Measurements from ENCODE around the gene MLXIP.

The MLXIP gene

GRCh38 chr12:122126713-122127597, 48.4 kb downstream of the MLXIP start:
- no peak for DNase-seq (ENCODE audit: low spot score)

GRCh38 chr12:122127839-122128238, 49.3 kb downstream of the MLXIP start:
- no peak for DNase-seq (ENCODE audit: low spot score)

- DNase-seq (ENCODE audit: low spot score): no peak
These were observed 49.9 kb downstream of the MLXIP start for GRCh38 chr12:122128481-122128880.

- no peak for DNase-seq (ENCODE audit: low spot score)
These were observed 50.6 kb downstream of the MLXIP start for GRCh38 chr12:122129131-122129530.

- no peak for DNase-seq (ENCODE audit: low spot score)
These were observed 51.6 kb downstream of the MLXIP start for GRCh38 chr12:122130150-122130549.

- DNase-seq (ENCODE audit: low spot score): no peak
These were observed 54.8 kb downstream of the MLXIP start for GRCh38 chr12:122133192-122133950.

GRCh38 chr12:122135437-122136031, 57.0 kb downstream of the MLXIP start:
- no peak for DNase-seq (ENCODE audit: low spot score)

- DNase-seq (ENCODE audit: low spot score): no peak
These were observed 58.7 kb downstream of the MLXIP start for GRCh38 chr12:122137229-122137628.

- DNase-seq (ENCODE audit: low spot score): no peak
These were observed 59.1 kb downstream of the MLXIP start for GRCh38 chr12:122137681-122138080.

- DNase-seq (ENCODE audit: low spot score): no peak
These were observed 59.6 kb downstream of the MLXIP start for GRCh38 chr12:122138181-122138580.

GRCh38 chr12:122138616-122139015, 60.1 kb downstream of the MLXIP start:
- no peak for DNase-seq (ENCODE audit: low spot score)

- no peak for DNase-seq (ENCODE audit: low spot score)
These were observed 60.7 kb downstream of the MLXIP start for GRCh38 chr12:122139266-122139665.

- no peak for DNase-seq (ENCODE audit: low spot score)
These were observed 61.4 kb downstream of the MLXIP start for GRCh38 chr12:122139941-122140340.

GRCh38 chr12:122140467-122141257, 62.1 kb downstream of the MLXIP start:
- DNase-seq (ENCODE audit: low spot score): no peak

GRCh38 chr12:122141911-122142725, 63.6 kb downstream of the MLXIP start:
- DNase-seq (ENCODE audit: low spot score): no peak

- no peak for DNase-seq (ENCODE audit: low spot score)
These were observed 64.3 kb downstream of the MLXIP start for GRCh38 chr12:122142857-122143256.

GRCh38 chr12:122144885-122145284, 66.3 kb downstream of the MLXIP start:
- no peak for DNase-seq (ENCODE audit: low spot score)

- no peak for DNase-seq (ENCODE audit: low spot score)
These were observed 67.2 kb downstream of the MLXIP start for GRCh38 chr12:122145505-122146330.

- DNase-seq (ENCODE audit: low spot score): no peak
These were observed 69.1 kb downstream of the MLXIP start for GRCh38 chr12:122147514-122148290.

All from AG20443 (cell line).